HG03175 (cell line): ENCODE measurements around the gene ROR2.
"Not testable (repeated sequence)": the region's sequence is repeated elsewhere in the genome, so short reads cannot be mapped to it uniquely, and the experiment has no call there.

Experiments used
- ATAC-seq: cut with Tn5 transposase; IDR thresholded peaks from one replicate; pipeline ENCODE4 v1.9.1; 2021; ENCODE audit warnings: mild to moderate bottlenecking, moderate library complexity; ENCODE audit not compliant: unreplicated experiment

Gene ROR2

DNA sequence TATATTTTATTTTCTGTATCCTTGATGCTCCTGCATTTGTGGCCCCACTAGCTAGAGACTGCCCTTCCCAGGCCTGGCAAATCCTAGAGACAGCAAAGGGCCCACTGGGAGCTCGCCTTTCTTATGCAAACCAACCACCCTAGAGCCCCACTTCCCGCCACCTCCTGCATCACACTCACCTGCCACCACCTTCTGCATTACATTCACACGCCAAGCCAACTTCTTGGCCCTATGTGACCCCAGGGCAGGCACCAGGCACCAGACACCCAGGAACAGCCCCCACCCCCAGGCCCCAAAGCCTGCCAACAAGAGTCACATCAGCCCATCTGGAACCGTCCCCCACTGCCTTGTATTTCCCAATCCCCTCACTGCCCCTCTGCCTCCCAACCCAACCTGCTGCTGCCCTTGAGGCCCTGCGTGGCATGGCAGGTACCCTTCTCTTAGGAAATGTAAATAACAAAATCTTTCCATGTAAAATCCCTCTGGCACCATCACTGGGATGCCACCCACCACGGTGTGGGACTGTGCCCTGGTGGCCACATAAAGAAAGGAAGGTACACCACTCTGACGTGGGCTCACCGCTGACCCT is 22.0 kb downstream of the ROR2 start:
- ATAC-seq: no peak

DNA sequence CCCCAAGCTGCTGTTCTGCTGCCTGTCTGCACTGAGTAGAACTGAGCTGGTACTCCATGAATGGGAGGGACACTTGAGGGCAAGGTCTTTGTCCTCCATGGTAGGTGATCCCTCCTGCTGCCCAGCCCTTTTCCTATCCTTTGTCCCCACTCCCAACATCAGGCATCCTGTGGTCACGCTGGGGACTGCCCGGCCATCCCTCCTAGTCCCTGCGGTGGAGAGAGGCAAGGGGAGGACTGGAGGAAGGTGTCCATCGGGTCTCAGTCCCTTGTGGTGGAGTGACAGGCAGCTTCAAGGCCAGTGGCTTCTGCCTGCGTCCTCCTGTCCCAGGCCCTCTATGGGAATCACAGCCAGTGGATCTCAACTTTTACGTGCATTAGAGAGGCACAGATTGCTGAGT is 25.9 kb downstream of the ROR2 start:
- ATAC-seq: no peak

- no peak for ATAC-seq
Measured at GRCh38 chr9:91923145-91923544, 26.9 kb downstream of the ROR2 start.

DNA sequence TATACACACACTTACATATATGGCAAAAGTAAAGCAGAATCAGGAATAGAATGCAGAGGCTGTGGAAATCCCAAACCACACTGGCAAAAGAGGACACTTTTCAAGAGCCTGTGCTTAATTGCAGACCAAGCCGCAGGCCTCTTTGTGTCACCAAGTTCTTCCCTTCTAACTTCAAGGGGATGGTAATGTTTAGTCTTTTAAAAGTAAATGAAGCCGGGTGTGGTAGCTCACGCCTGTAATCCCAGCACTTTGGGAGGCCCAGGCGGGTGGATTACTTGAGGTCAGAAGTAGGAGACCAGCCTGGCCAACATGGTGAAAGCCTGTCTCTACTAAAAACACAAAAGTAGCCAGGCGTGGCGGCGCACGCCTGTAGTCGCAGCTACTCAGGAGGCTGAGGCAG is 28.7 kb downstream of the ROR2 start:
- ATAC-seq: no peak

GRCh38 chr9:91920630-91921350 is 29.2 kb downstream of the ROR2 start:
- no peak for ATAC-seq

DNA sequence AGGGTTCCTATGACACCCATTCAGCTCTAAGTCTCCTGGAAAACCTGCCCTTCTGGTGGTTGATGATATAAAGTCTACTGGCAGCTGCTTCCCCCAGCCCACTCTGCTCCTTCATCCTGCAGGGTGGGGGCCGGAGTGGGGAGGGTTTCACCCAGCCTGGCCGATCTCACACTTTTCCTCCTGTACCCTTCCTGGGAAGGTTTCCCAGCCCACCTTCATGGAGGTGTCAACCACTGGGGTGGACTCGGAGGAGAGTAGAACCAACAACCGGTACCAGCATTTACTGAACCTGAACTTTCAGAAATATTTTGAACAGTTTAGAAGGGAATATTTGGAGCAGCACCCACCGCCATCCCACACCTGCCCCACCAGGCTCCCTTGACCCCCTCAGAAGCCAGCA is 30.4 kb downstream of the ROR2 start:
- ATAC-seq: no peak

DNA sequence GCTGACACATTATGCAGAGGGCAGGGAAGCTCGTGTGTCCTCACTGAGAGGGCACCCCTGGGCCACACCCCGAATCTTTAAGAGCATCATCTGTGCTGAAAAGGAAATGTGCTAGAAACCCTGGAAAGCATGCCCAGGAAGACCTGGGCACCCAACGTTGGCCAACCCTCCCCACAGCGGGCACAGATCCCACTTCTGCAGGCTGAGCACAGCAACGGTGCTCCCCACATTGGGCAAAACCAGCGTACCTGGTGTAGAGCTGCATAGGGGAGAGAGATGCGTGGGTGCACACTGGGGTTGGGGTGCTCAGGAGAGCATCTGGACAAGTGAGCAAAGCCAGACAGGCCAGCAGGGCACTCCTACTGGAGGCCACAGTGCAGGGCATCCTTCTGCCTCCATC is 32.6 kb downstream of the ROR2 start:
- no peak for ATAC-seq

DNA sequence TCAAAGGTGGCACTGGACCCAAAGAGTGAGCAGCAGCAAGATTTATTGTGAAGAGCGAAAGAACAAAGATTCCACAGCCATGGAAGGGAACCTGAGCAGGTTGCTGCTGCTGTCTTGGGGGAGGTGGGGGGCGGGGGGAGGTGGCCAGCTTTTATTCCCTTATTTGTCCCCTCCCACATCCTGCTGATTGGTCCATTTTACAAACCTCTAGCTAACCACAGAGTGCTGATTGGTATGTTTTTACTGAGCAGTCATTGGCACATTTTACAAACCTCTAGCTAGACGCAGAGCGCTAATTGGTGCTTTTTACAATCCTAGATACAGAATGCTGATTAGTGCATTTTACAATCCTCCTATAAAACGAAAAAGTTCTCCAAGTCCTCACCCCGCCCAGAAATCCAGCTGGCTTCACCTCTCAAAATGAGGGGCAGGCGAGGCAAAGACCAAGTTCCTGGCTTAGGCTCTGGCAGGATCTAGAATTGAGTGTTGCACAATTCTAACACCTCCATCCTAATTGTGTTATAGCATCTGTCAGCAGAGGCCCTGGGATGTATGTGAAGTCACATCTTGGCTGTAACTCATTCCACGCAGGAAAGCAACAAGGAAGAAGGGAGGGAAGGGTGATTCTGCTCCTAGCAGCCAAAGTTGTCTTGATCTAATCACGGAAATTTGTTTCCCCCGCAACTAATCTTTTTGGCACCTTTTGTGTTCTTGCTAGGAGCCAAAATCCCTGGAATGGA is 34.3 kb downstream of the ROR2 start:
- no peak for ATAC-seq

DNA sequence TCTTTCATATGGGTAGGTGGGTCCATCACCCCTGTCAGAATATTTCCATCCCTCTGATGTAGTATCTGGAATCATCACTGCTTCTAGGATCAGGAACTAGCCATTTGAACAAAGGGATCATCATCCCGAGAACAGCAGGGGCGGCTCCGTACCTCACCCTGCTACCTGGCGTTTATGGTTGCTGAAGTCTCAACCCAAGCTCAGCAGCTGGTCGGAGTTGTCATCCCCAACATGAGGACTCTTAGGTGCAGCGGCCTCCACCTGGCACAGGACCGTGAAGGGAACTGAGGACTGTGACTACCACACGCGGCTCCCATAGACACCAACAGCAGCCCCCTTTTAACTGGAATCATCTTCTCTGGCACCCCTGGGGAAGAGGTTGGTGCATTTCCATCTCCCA is 35.1 kb downstream of the ROR2 start:
- ATAC-seq: no peak

- no peak for ATAC-seq
Measured at GRCh38 chr9:91914404-91914803, 35.6 kb downstream of the ROR2 start.

GRCh38 chr9:91913986-91914385 is 36.0 kb downstream of the ROR2 start:
- no peak for ATAC-seq

- ATAC-seq: no peak
Measured at GRCh38 chr9:91913096-91913495, 36.9 kb downstream of the ROR2 start.

DNA sequence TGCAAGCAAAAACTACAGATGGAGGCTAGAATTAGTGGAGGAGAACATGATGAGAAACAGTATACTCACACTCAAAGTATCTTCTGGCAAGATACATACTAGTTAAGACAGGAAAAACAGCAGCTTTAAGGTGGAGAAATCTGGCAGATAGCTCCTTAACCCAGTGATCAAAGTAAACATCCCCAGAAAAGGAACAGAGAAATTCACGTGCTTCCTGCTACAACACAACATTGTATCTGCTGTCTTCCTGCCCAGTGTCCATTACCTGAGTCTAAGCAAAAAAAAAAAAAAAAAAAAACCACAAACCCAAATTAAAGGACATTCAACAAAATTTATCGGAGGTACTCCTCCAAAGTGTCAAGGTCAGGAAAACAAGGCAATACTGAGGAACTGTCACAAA is 38.4 kb downstream of the ROR2 start:
- ATAC-seq: no peak

DNA sequence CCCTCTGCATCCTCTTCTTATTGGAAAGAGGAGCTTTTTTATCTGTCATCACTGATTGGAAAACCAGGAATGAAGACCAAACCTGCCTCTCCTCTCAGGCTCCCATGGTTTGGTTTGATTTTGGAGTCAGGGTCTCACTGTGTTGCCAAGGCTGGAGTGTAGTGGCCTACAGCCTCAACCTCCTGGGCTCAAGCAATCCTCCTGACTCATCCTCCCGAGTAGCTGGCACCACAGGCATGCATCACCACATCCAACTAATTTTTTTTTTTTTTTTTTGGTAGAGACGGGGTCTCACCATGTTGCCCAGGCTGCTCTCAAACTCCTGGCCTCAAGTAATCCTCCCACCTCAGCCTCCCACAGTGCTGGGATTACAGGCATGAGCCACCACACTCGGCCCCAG is 40.8 kb downstream of the ROR2 start:
- not testable (repeated sequence) for ATAC-seq

GRCh38 chr9:91908746-91909145 is 41.3 kb downstream of the ROR2 start:
- ATAC-seq: no peak

DNA sequence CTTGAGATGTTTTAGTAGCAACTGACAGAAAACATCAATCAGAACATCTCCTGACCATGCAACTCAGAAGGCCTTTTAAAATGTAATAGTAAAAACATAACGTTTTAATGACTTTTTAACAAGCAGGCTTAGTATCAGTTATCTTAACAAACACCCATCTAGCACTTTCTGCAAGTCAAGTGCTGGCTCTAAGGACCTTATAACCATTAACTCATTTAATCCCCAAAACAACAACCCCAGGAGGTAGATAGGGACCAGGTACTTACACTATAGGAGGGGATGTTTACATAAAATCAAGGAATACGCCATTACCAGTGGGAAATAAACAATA is 41.8 kb downstream of the ROR2 start:
- ATAC-seq: no peak

DNA sequence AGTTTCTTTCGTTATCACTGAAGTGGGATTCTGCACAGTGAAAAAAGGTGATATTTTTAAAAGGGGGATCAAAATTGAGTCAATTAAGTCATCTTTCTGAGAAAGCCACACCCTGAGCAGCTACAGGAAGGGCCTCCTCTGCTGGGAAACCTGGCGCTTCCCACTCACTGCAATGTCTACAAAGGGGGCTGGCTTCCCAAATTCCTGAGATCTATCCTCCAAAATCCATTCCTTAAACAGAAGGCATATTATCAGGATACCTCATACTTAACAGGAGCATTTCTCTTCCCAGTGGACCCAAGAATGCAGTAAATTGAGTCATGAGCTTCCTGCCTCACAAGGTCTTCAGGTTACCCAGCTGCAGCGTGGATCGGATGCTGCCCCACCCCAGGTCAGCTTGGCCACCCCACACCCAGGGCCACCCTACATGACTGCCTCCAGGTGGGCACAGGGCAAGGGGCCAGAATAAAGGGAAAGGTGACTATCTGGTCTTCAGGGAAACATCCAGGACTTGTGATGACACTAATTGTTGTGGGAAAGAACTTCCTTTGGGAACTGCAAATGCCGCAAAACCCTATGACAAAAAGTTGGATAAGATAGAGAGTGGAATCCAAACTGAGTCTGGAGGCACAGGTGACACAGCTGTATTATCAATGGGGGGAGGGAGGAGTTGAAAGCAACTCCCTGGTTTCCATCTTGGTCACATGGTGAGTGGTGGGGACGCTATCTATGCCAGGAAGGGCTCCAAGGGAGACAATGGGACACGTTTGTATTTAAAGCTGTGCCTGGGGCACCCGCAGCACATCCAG is 42.3 kb downstream of the ROR2 start:
- no peak for ATAC-seq

- ATAC-seq: no peak
Measured at GRCh38 chr9:91905991-91906469, 44.0 kb downstream of the ROR2 start.

DNA sequence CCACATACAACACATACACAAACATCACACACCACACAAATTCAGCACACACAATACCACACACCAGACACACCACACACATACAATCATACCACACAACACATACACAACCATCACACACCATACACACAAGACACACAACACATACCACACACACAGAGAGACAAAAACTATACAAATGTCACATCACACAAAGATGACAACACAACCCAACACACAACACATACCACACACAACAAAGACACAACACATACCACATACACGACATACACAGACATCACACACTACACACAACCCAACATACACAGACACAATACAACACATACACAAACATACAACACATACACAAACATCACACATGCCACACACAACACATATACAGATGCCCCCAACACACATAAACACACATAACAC is 44.8 kb downstream of the ROR2 start:
- no peak for ATAC-seq

DNA sequence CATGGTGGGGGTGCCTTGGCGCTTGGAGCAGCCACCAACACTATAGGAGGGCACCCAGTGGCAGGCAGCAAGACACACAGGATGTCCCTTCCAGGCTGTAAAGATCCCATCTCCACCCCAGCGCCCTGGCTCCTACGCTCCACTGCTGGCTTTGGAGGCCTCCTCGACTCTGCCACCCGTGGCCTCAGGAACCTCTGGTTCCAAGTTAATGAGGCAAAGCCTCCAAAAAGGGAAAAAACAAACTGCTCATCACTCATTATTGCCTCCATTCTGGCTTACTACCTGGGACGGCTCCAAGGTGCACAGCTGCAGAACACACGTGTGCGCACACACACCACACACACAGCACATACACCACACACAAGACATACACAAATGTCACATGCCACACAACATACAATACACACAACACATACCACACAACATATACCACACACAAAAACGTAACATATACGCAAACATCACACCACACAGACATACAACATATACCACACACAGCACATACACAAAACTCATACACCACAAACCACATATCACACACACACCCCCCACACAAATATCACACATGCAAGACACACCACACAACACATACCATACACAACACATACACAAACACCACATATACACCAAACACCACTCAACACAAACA is 45.3 kb downstream of the ROR2 start:
- ATAC-seq: no peak
